HEK293T (cell line): ENCODE data around the gene KCNG3.

Source experiments
- BHLHE40 ChIP-seq: fragments of 450-650 bp; IDR thresholded peaks from 2 replicates; pipeline ENCODE4 v1.6.1; 2016; ENCODE audit warnings: mild to moderate bottlenecking, moderate library complexity, borderline replicate concordance
- CTBP1 ChIP-seq: fragments of 450-650 bp; IDR thresholded peaks from 2 replicates; pipeline ENCODE4 v1.6.1; 2016; ENCODE audit warnings: borderline replicate concordance
- ELF4 ChIP-seq: fragments of 450-650 bp; IDR thresholded peaks from 2 replicates; pipeline ENCODE4 v1.6.1; 2017; ENCODE audit warnings: antibody characterized with exemption
- FOXK2 ChIP-seq: fragments of 450-650 bp; IDR thresholded peaks from 2 replicates; pipeline ENCODE4 v1.6.1; 2016; ENCODE audit warnings: mild to moderate bottlenecking
- LEF1 ChIP-seq: fragments of 450-650 bp; IDR thresholded peaks from 2 replicates; pipeline ENCODE4 v1.6.1; 2017; ENCODE audit warnings: mild to moderate bottlenecking, borderline replicate concordance
- TARDBP ChIP-seq: fragments of 450-650 bp; IDR thresholded peaks from 2 replicates; pipeline ENCODE4 v1.6.1; 2016

- no peak for TF ChIP-seq FOXK2
- TF ChIP-seq CTBP1, result no peak
- TF ChIP-seq TARDBP, result no peak
- TF ChIP-seq ELF4, result no peak
- no peak for TF ChIP-seq BHLHE40
- no peak for TF ChIP-seq LEF1
Measured at GRCh38 chr2:42392191-42392590, 101.6 kb downstream of the KCNG3 start.
